B cell (primary cell): ENCODE measurements around the gene ZNF562. TPM values are rescaled to one million over a fixed set of nuclear protein-coding genes. Genes with fewer than 3 reads are reported as not detected.

Source experiments
- ATAC-seq: fragments of 200-7000 bp; cut with Tn5 transposase; one replicate; pipeline ENCODE4 v1.10.0; 2021; ENCODE audit warnings: low read depth, mild to moderate bottlenecking, moderate number of reproducible peaks, moderate library complexity
- CTCF ChIA-PET: fragments of 350-600 bp; sonication (Branson Sonifier 250); formaldehyde crosslinking; loops from one replicate; lab custom pipeline; 2021; ENCODE audit warnings: antibody characterized with exemption, inconsistent platforms; lab: Charles Lee
- POLR2A ChIA-PET: fragments of 350-600 bp; sonication (Branson Sonifier 250); formaldehyde crosslinking; loops from one replicate; lab custom pipeline; 2021; ENCODE audit warnings: antibody characterized with exemption; lab: Charles Lee
- DNase-seq: peaks from one replicate; pipeline ENCODE4 v3.0.0; 2013
- H2AFZ ChIP-seq: 2 replicates; pipeline ENCODE4 v1.6.1; 2012; ENCODE audit warnings: mild to moderate bottlenecking, low read depth, low read length; ENCODE audit not compliant: insufficient read depth, poor library complexity, severe bottlenecking
- H3K27ac ChIP-seq, 2 donors: 1 replicate in 1 of 2; 2 replicates in 1 of 2; pipeline ENCODE4 v1.5.1; 2012 to 2013; ENCODE audit warnings: low read length in 2 of 2, mild to moderate bottlenecking in 2 of 2, moderate library complexity in 1 of 2
- H3K27me3 ChIP-seq, 4 experiments: fragments of 200-600 bp in 1 of 4; sonication (generic) in 1 of 4; replicated peaks in 1 of 4; 1 replicate in 2 of 4; 2 replicates in 2 of 4; pipeline versions ENCODE4 v1.6.1 to v1.7.0; 2013 to 2016; ENCODE audit warnings: low read length in 3 of 4, mild to moderate bottlenecking in 2 of 4, mixed read lengths in 1 of 4, moderate library complexity in 1 of 4; ENCODE audit not compliant: insufficient read depth in 4 of 4, control insufficient read depth in 3 of 4; ENCODE audit errors: control extremely low read depth in 1 of 4
- H3K36me3 ChIP-seq, 2 experiments: replicated peaks in 1 of 2; 1 replicate in 1 of 2; 2 replicates in 1 of 2; pipeline versions ENCODE4 v1.6.1 to v1.7.1; 2013; ENCODE audit warnings: low read length in 1 of 2; ENCODE audit not compliant: insufficient read depth in 2 of 2, control insufficient read depth in 1 of 2; ENCODE audit errors: control extremely low read depth in 1 of 2, extremely low read depth in 1 of 2
- H3K4me1 ChIP-seq, 2 donors: fragments of 200-600 bp in 1 of 2; sonication (generic) in 1 of 2; 1 replicate in 1 of 2; 2 replicates in 1 of 2; pipeline versions ENCODE4 v1.5.1 to v1.6.1; 2013 to 2017; ENCODE audit warnings: low read length in 2 of 2; ENCODE audit not compliant: control insufficient read depth in 2 of 2, insufficient read depth in 2 of 2
- H3K4me2 ChIP-seq: replicated peaks from 2 replicates; pipeline ENCODE3; 2012; ENCODE audit warnings: mild to moderate bottlenecking, low read depth, low read length; ENCODE audit not compliant: poor library complexity, severe bottlenecking
- H3K4me3 ChIP-seq, 5 experiments: fragments of 200-600 bp in 1 of 5; sonication (generic) in 1 of 5; 1 replicate in 3 of 5; 2 replicates in 2 of 5; pipeline versions ENCODE4 v1.5.1 to v1.7.0; 2011 to 2016; ENCODE audit warnings: low read length in 4 of 5, mild to moderate bottlenecking in 4 of 5, low read depth in 2 of 5, control low read depth in 1 of 5, moderate library complexity in 1 of 5; ENCODE audit not compliant: insufficient read depth in 1 of 5; ENCODE audit errors: control extremely low read depth in 1 of 5, extremely low read depth in 1 of 5
- H3K79me2 ChIP-seq: fragments of 200-600 bp; sonication (generic); one replicate; pipeline ENCODE4 v1.6.0; 2016; ENCODE audit warnings: low read length; ENCODE audit not compliant: control insufficient read depth, insufficient read depth
- H3K9ac ChIP-seq: fragments of 200-600 bp; sonication (generic); 2 replicates; pipeline ENCODE4 v1.6.1; 2017; ENCODE audit warnings: mild to moderate bottlenecking, low read length, moderate library complexity
- H3K9me3 ChIP-seq, 3 donors: one replicate each; pipeline versions ENCODE4 v1.6.1 to v1.7.1; 2013; ENCODE audit warnings: low read length in 2 of 3; ENCODE audit not compliant: control insufficient read depth in 2 of 3, insufficient read depth in 1 of 3; ENCODE audit errors: control extremely low read depth in 1 of 3
- H4K20me1 ChIP-seq: 2 replicates; pipeline ENCODE4 v1.6.0; 2012; ENCODE audit warnings: mild to moderate bottlenecking, low read length; ENCODE audit not compliant: insufficient read depth, control insufficient read depth, poor library complexity, severe bottlenecking
- H3K27ac Mint-ChIP-seq: one replicate; pipeline ENCODE4 v1.8.0; 2021; ENCODE audit warnings: mixed read lengths
- H3K27me3 Mint-ChIP-seq: one replicate; pipeline ENCODE4 v1.8.0; 2021; ENCODE audit warnings: mixed read lengths
- H3K4me1 Mint-ChIP-seq: one replicate; pipeline ENCODE4 v1.8.0; 2021; ENCODE audit warnings: mixed read lengths
- H3K4me3 Mint-ChIP-seq: one replicate; pipeline ENCODE4 v1.8.0; 2021; ENCODE audit warnings: mixed read lengths
- H3K9me3 Mint-ChIP-seq: one replicate; pipeline ENCODE4 v1.8.0; 2022; ENCODE audit warnings: mixed read lengths; ENCODE audit not compliant: insufficient read depth
- CTCF ChIP-seq: fragments of 200-600 bp; IDR thresholded peaks from one replicate; pipeline ENCODE4 v1.8.0; 2022; ENCODE audit warnings: antibody characterized with exemption, mild to moderate bottlenecking
- EZH2 ChIP-seq: IDR thresholded peaks from 2 replicates; pipeline ENCODE4 v1.6.1; 2012; ENCODE audit warnings: borderline replicate concordance, low read depth, mild to moderate bottlenecking, moderate library complexity, low read length; ENCODE audit not compliant: insufficient read depth, poor library complexity, severe bottlenecking
- WGBS: methylation state at CpG from one replicate; pipeline ENCODE4 v1.1.5; 2013; ENCODE audit warnings: missing lambda C conversion rate; ENCODE audit not compliant: insufficient coverage; 5-methylcytosine and 5-hydroxymethylcytosine counted together
- intact Hi-C: fragments of 100-400 bp; cut with micrococcal nuclease; formaldehyde crosslinking; loops from one replicate; pipeline ENCODE4 v1.10.0; 2022
- polyA plus RNA-seq: library from polyadenylated mRNA; depleted of rRNA; stranded (reverse); fragments of >200 nt; gene quantifications from 2 replicates; pipeline ENCODE4 v1.2.3, GENCODE V29; 2012
- total RNA-seq, 2 donors: library from RNA; stranded (reverse); fragments of 120-200 nt in 1 of 2; gene quantifications; 1 replicate in 1 of 2; 2 replicates in 1 of 2; pipeline versions ENCODE4 v1.2.3 to v1.2.4, GENCODE V29; 2013 to 2022

Gene ZNF562
- total and polyA plus RNA-seq, 2 donors (not counting 1 experiment from before 2014, with no cell fraction given), result 4.1 to 31.8 TPM

GRCh38 chr19:9650345-9650744 lies 24.6 kb downstream of the ZNF562 start:
- ChIA-PET CTCF (no interaction called here), POLR2A (no interaction called here)
- Histone ChIP-seq H3K9me3 (peaks cover 2 to 23% (median 21%) of the 10 kb centered on the region in 3 donors), H3K79me2 (peaks cover 4% of the 10 kb centered on the region), H2AFZ (no peak overlapping the region), H3K36me3 (peaks cover 6 to 33% of the 10 kb centered on the region in 2 experiments), H3K4me2 (no peak overlapping the region), H3K9ac (no peak overlapping the region), H3K4me3 (no peak overlapping the region), H3K27me3 (no peaks in the 10 kb centered on the region), H4K20me1 (no peaks in the 10 kb centered on the region), H3K27ac (no peak overlapping the region), H3K4me1 (no peaks in the 10 kb centered on the region)
- intact Hi-C loops, result no loop called here
- H3K4me3 Mint-ChIP-seq, result no peak overlapping the region
- WGBS, result 83% methylated on average over 5 of the region's 5 CpGs
- ATAC-seq (no peak), DNase-seq (no peak)
- no peak overlapping the region for H3K27ac Mint-ChIP-seq
- TF ChIP-seq CTCF, result no peak
- TF ChIP-seq EZH2, result no peak
- no peaks in the 10 kb centered on the region for H3K27me3 Mint-ChIP-seq
- peaks cover 12% of the 10 kb centered on the region for H3K9me3 Mint-ChIP-seq
- H3K4me1 Mint-ChIP-seq, result no peaks in the 10 kb centered on the region

GRCh38 chr19:9645472-9645871 lies 29.4 kb downstream of the ZNF562 start:
- H3K27ac ChIP-seq, result no peak overlapping the region
- intact Hi-C loops, result no loop called here
- no peaks in the 10 kb centered on the region for H3K9me3 Mint-ChIP-seq
- ATAC-seq, result no peak
- peaks cover 0 to 5% (median 0%) of the 10 kb centered on the region in 3 donors for H3K9me3 ChIP-seq
- ChIA-PET CTCF (interaction anchor here (0.9 kb wide), 1 partner anchor 150 kb away, joined by 3 read pairs; no protein-coding TSS in a partner anchor), POLR2A (no interaction called here)
- H3K27ac Mint-ChIP-seq, result no peak overlapping the region
- H3K4me1 Mint-ChIP-seq, result no peaks in the 10 kb centered on the region
- TF ChIP-seq EZH2 (no peak), CTCF (no peak)
- peaks cover 5 to 6% of the 10 kb centered on the region in 2 experiments for H3K36me3 ChIP-seq
- H3K9ac ChIP-seq, result no peak overlapping the region
- no peaks in the 10 kb centered on the region for H3K27me3 ChIP-seq
- WGBS, result no CpG with 5 or more reads among the region's 1 CpG
- H2AFZ ChIP-seq, result no peak overlapping the region
- no peaks in the 10 kb centered on the region for H4K20me1 ChIP-seq
- no peaks in the 10 kb centered on the region for H3K27me3 Mint-ChIP-seq
- H3K4me2 ChIP-seq, result no peak overlapping the region
- no peaks in the 10 kb centered on the region for H3K79me2 ChIP-seq
- H3K4me3 ChIP-seq, result no peak overlapping the region
- no peaks in the 10 kb centered on the region for H3K4me1 ChIP-seq
- no peak for DNase-seq
- no peak overlapping the region for H3K4me3 Mint-ChIP-seq
